Fibroblast of the aortic adventitia (primary cell): Measurements from ENCODE around the gene CA10. TPM values are rescaled to one million over a fixed set of nuclear protein-coding genes. Genes with fewer than 3 reads are reported as not detected.

Experiments
- DNase-seq: peaks from one replicate; pipeline ENCODE4 v3.0.0-alpha.2; 2010; ENCODE audit warnings: low read depth
- H3K4me3 ChIP-seq: 2 replicates; pipeline ENCODE4 v1.5.1; 2011; ENCODE audit warnings: low read depth, mild to moderate bottlenecking, control low read depth, low read length, moderate library complexity
- CTCF ChIP-seq: IDR thresholded peaks from 2 replicates; pipeline ENCODE4 v1.5.1; 2011; ENCODE audit warnings: mild to moderate bottlenecking, low read length, control low read depth, inconsistent platforms; ENCODE audit not compliant: insufficient read depth
- total RNA-seq: library from RNA; depleted of rRNA; stranded (reverse); fragments of >200 nt; gene quantifications from 2 replicates; pipeline ENCODE4 v1.2.3, GENCODE V29; 2012; ENCODE audit warnings: low replicate concordance

Gene CA10
- total RNA-seq, 1 donor, result not detected

GRCh38 chr17:51951741-51952140 lies 206.8 kb downstream of the CA10 start:
- H3K4me3 ChIP-seq, result no peak overlapping the region
- no peak for TF ChIP-seq CTCF
- no peak for DNase-seq

- no peak overlapping the region for H3K4me3 ChIP-seq
- no peak for DNase-seq
- no peak for TF ChIP-seq CTCF
Measured at GRCh38 chr17:51948128-51948527, 210.4 kb downstream of the CA10 start.

GRCh38 chr17:51947160-51947735 lies 211.3 kb downstream of the CA10 start:
- no peak for TF ChIP-seq CTCF
- H3K4me3 ChIP-seq, result no peak overlapping the region
- DNase-seq, result no peak

GRCh38 chr17:51946311-51946710 lies 212.2 kb downstream of the CA10 start:
- no peak for DNase-seq
- no peak overlapping the region for H3K4me3 ChIP-seq
- TF ChIP-seq CTCF, result no peak

- TF ChIP-seq CTCF, result no peak
- DNase-seq, result no peak
- no peak overlapping the region for H3K4me3 ChIP-seq
Measured at GRCh38 chr17:51941272-51941671, 217.2 kb downstream of the CA10 start.

GRCh38 chr17:51937264-51937663 lies 221.2 kb downstream of the CA10 start:
- TF ChIP-seq CTCF, result no peak

GRCh38 chr17:51935477-51935876 lies 223.0 kb downstream of the CA10 start:
- no peak for TF ChIP-seq CTCF
- no peak overlapping the region for H3K4me3 ChIP-seq
- DNase-seq, result no peak

More at GRCh38 chr17:51937264-51937663, 221.2 kb downstream of the CA10 start:
- no peak overlapping the region for H3K4me3 ChIP-seq
- DNase-seq, result no peak
